ENCODE measurements around the gene ETV3L. TPM values are rescaled to one million over a fixed set of nuclear protein-coding genes. Genes with fewer than 3 reads are reported as not detected.

Gene ETV3L
- polyA plus RNA-seq, 2 donors: not detected

GRCh38 chr1:157089789-157090188, 9.8 kb downstream of the ETV3L start:
- Histone ChIP-seq H3K4me3 (ENCODE audit: low read depth in 1 of 2, low read length in 2 of 2) (no peak overlapping the region), H3K9me3 (ENCODE audit: control insufficient read depth in 2 of 2, insufficient read depth in 1 of 2, low read depth in 1 of 2, low read length in 1 of 2) (no peaks in the 10 kb centered on the region), H3K4me1 (ENCODE audit: control insufficient read depth in 2 of 2, insufficient read depth in 2 of 2, low read length in 1 of 2) (no peaks in the 10 kb centered on the region), H3K27ac (ENCODE audit: low read depth in 2 of 2, low read length in 1 of 2) (no peak overlapping the region), H3K36me3 (ENCODE audit: control insufficient read depth in 2 of 2, insufficient read depth in 2 of 2, low read length in 1 of 2) (no peaks in the 10 kb centered on the region), H3K27me3 (ENCODE audit: control insufficient read depth in 1 of 2, insufficient read depth in 2 of 2, low read length in 2 of 2) (no peaks in the 10 kb centered on the region)
- WGBS, 2 donors: 86 to 89% methylated on average over 9 of the region's 9 CpGs

- Histone ChIP-seq H3K4me3 (ENCODE audit: low read depth in 1 of 2, low read length in 2 of 2) (no peak overlapping the region), H3K36me3 (ENCODE audit: control insufficient read depth in 2 of 2, insufficient read depth in 2 of 2, low read length in 1 of 2) (no peaks in the 10 kb centered on the region), H3K27ac (ENCODE audit: low read depth in 2 of 2, low read length in 1 of 2) (no peak overlapping the region), H3K27me3 (ENCODE audit: control insufficient read depth in 1 of 2, insufficient read depth in 2 of 2, low read length in 2 of 2) (no peaks in the 10 kb centered on the region), H3K9me3 (ENCODE audit: control insufficient read depth in 2 of 2, insufficient read depth in 1 of 2, low read depth in 1 of 2, low read length in 1 of 2) (no peaks in the 10 kb centered on the region), H3K4me1 (ENCODE audit: control insufficient read depth in 2 of 2, insufficient read depth in 2 of 2, low read length in 1 of 2) (no peaks in the 10 kb centered on the region)
Observed at GRCh38 chr1:157088607-157089006, 11.0 kb downstream of the ETV3L start.

GRCh38 chr1:157087030-157087429, 12.6 kb downstream of the ETV3L start:
- no peaks in the 10 kb centered on the region for H3K27me3 ChIP-seq (ENCODE audit: control insufficient read depth in 1 of 2, insufficient read depth in 2 of 2, low read length in 2 of 2)
- 76 to 85% methylated on average over 5 of the region's 5 CpGs for WGBS, 2 donors
- H3K9me3 ChIP-seq (ENCODE audit: control insufficient read depth in 2 of 2, insufficient read depth in 1 of 2, low read depth in 1 of 2, low read length in 1 of 2): no peaks in the 10 kb centered on the region
- H3K36me3 ChIP-seq (ENCODE audit: control insufficient read depth in 2 of 2, insufficient read depth in 2 of 2, low read length in 1 of 2): no peaks in the 10 kb centered on the region
- H3K27ac ChIP-seq (ENCODE audit: low read depth in 2 of 2, low read length in 1 of 2): no peak overlapping the region
- no peaks in the 10 kb centered on the region for H3K4me1 ChIP-seq (ENCODE audit: control insufficient read depth in 2 of 2, insufficient read depth in 2 of 2, low read length in 1 of 2)
- H3K4me3 ChIP-seq (ENCODE audit: low read depth in 1 of 2, low read length in 2 of 2): no peak overlapping the region

DNA sequence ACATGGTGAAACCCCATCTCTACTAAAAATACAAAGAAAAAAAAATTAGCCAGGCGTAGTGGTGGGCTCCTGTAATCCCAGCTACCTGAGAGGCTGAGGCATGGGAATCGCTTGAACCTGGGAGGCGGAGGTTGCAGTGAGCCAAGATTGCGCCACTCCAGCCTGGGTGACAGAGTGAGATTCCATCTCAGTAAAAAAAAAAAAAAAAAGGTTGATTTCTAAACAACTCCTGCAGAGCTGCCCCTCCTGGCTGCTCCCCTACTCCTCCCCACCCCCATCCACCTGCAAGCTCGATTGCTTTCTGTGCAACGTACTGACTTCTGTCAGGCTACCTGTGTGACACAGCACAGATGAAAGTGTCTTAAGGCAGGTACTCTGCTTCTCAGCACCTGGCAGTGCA, 13.3 kb downstream of the ETV3L start:
- Histone ChIP-seq H3K4me1 (ENCODE audit: control insufficient read depth in 2 of 2, insufficient read depth in 2 of 2, low read length in 1 of 2) (no peaks in the 10 kb centered on the region), H3K27me3 (ENCODE audit: control insufficient read depth in 1 of 2, insufficient read depth in 2 of 2, low read length in 2 of 2) (no peaks in the 10 kb centered on the region), H3K4me3 (ENCODE audit: low read depth in 1 of 2, low read length in 2 of 2) (no peak overlapping the region), H3K27ac (ENCODE audit: low read depth in 2 of 2, low read length in 1 of 2) (no peak overlapping the region), H3K36me3 (ENCODE audit: control insufficient read depth in 2 of 2, insufficient read depth in 2 of 2, low read length in 1 of 2) (no peaks in the 10 kb centered on the region), H3K9me3 (ENCODE audit: control insufficient read depth in 2 of 2, insufficient read depth in 1 of 2, low read depth in 1 of 2, low read length in 1 of 2) (no peaks in the 10 kb centered on the region)
- WGBS, 2 donors: 87% methylated on average over 6 of the region's 6 CpGs

DNA sequence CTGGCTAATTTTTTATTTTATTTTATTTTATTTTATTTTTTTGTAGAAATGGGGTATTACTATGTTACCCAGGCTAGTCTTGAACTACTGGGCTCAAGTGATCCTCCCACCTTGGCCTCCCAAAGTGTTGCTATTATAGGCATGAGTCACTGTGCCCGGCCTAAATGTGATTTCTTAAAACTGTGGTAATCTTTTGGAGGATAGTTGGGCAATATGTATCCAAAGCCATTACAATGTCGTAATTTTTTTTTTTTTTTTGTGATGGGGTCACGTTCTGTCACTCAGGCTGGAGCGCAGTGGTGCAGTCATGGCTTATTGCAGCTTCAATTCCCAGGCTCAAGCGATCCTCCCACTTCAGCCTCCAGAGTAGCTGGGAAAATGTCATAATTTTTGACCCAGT, 14.2 kb downstream of the ETV3L start:
- Histone ChIP-seq H3K4me1 (ENCODE audit: control insufficient read depth in 2 of 2, insufficient read depth in 2 of 2, low read length in 1 of 2) (no peaks in the 10 kb centered on the region), H3K27ac (ENCODE audit: low read depth in 2 of 2, low read length in 1 of 2) (no peak overlapping the region), H3K4me3 (ENCODE audit: low read depth in 1 of 2, low read length in 2 of 2) (no peak overlapping the region), H3K27me3 (ENCODE audit: control insufficient read depth in 1 of 2, insufficient read depth in 2 of 2, low read length in 2 of 2) (no peaks in the 10 kb centered on the region), H3K9me3 (ENCODE audit: control insufficient read depth in 2 of 2, insufficient read depth in 1 of 2, low read depth in 1 of 2, low read length in 1 of 2) (no peaks in the 10 kb centered on the region), H3K36me3 (ENCODE audit: control insufficient read depth in 2 of 2, insufficient read depth in 2 of 2, low read length in 1 of 2) (no peaks in the 10 kb centered on the region)
- WGBS, 2 donors: 84 to 86% methylated on average over 5 of the region's 5 CpGs

- no peak overlapping the region for H3K27ac ChIP-seq (ENCODE audit: low read depth in 2 of 2, low read length in 1 of 2)
- no peak overlapping the region for H3K4me3 ChIP-seq (ENCODE audit: low read depth in 1 of 2, low read length in 2 of 2)
- WGBS, 2 donors: 74 to 75% methylated on average over 5 of the region's 5 CpGs
- H3K36me3 ChIP-seq (ENCODE audit: control insufficient read depth in 2 of 2, insufficient read depth in 2 of 2, low read length in 1 of 2): no peaks in the 10 kb centered on the region
- H3K4me1 ChIP-seq (ENCODE audit: control insufficient read depth in 2 of 2, insufficient read depth in 2 of 2, low read length in 1 of 2): no peaks in the 10 kb centered on the region
- no peaks in the 10 kb centered on the region for H3K27me3 ChIP-seq (ENCODE audit: control insufficient read depth in 1 of 2, insufficient read depth in 2 of 2, low read length in 2 of 2)
- H3K9me3 ChIP-seq (ENCODE audit: control insufficient read depth in 2 of 2, insufficient read depth in 1 of 2, low read depth in 1 of 2, low read length in 1 of 2): no peaks in the 10 kb centered on the region
Observed at GRCh38 chr1:157084720-157085119, 14.9 kb downstream of the ETV3L start.

DNA sequence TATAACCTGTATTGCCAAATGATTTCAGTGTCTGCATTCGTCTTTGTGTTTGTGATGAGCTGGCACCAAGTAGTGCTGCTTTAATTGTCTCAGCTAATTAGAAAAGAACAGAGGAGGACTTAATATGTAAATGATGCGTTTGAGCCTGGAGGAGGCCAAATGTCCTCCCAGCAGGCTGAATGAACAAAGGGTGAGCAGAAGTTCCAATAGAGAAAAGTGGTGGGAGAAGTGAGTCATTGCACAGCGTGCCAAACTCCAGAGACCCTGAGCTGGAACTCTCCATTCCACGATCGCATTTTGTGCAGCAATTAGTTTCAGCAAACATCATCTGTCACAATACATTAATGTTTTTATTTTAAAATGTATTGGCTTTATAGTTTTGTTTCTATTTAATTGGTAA, 17.9 kb downstream of the ETV3L start:
- Histone ChIP-seq H3K9me3 (ENCODE audit: control insufficient read depth in 2 of 2, insufficient read depth in 1 of 2, low read depth in 1 of 2, low read length in 1 of 2) (no peaks in the 10 kb centered on the region), H3K4me3 (ENCODE audit: low read depth in 1 of 2, low read length in 2 of 2) (no peak overlapping the region), H3K4me1 (ENCODE audit: control insufficient read depth in 2 of 2, insufficient read depth in 2 of 2, low read length in 1 of 2) (no peaks in the 10 kb centered on the region), H3K27me3 (ENCODE audit: control insufficient read depth in 1 of 2, insufficient read depth in 2 of 2, low read length in 2 of 2) (no peaks in the 10 kb centered on the region), H3K36me3 (ENCODE audit: control insufficient read depth in 2 of 2, insufficient read depth in 2 of 2, low read length in 1 of 2) (no peaks in the 10 kb centered on the region), H3K27ac (ENCODE audit: low read depth in 2 of 2, low read length in 1 of 2) (no peak overlapping the region)
- WGBS, 2 donors: 63 to 85% methylated on average over 5 of the region's 5 CpGs

DNA sequence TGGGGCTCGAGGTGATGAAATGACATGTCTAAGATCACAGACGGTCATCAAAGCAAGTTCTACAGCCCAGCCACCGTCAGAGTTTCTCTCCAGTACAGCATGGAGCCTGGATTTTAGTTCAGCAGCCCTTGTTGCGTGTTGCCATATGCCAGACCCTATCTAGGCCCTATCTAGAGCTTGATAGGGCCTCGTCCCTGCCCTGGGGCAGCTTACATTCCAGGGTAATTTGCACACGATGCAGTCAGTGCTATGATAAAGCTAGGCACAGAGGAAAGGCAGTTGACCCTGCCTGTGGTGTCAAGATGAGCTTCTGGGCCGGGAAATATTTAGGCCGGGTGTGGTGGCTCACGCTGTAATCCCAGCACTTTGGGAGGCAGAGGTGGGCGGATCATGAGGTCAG, 18.9 kb downstream of the ETV3L start:
- H3K27ac ChIP-seq (ENCODE audit: low read depth in 2 of 2, low read length in 1 of 2): no peak overlapping the region
- no peak overlapping the region for H3K4me3 ChIP-seq (ENCODE audit: low read depth in 1 of 2, low read length in 2 of 2)
- H3K9me3 ChIP-seq (ENCODE audit: control insufficient read depth in 2 of 2, insufficient read depth in 1 of 2, low read depth in 1 of 2, low read length in 1 of 2): no peaks in the 10 kb centered on the region
- no peaks in the 10 kb centered on the region for H3K36me3 ChIP-seq (ENCODE audit: control insufficient read depth in 2 of 2, insufficient read depth in 2 of 2, low read length in 1 of 2)
- H3K27me3 ChIP-seq (ENCODE audit: control insufficient read depth in 1 of 2, insufficient read depth in 2 of 2, low read length in 2 of 2): no peaks in the 10 kb centered on the region
- H3K4me1 ChIP-seq (ENCODE audit: control insufficient read depth in 2 of 2, insufficient read depth in 2 of 2, low read length in 1 of 2): no peaks in the 10 kb centered on the region
- 85 to 86% methylated on average over 10 of the region's 10 CpGs for WGBS, 2 donors

- Histone ChIP-seq H3K27ac (ENCODE audit: low read depth in 2 of 2, low read length in 1 of 2) (no peak overlapping the region), H3K4me3 (ENCODE audit: low read depth in 1 of 2, low read length in 2 of 2) (no peak overlapping the region), H3K36me3 (ENCODE audit: control insufficient read depth in 2 of 2, insufficient read depth in 2 of 2, low read length in 1 of 2) (no peaks in the 10 kb centered on the region), H3K9me3 (ENCODE audit: control insufficient read depth in 2 of 2, insufficient read depth in 1 of 2, low read depth in 1 of 2, low read length in 1 of 2) (no peaks in the 10 kb centered on the region), H3K4me1 (ENCODE audit: control insufficient read depth in 2 of 2, insufficient read depth in 2 of 2, low read length in 1 of 2) (peaks cover 0 to 2% of the 10 kb centered on the region in 2 donors), H3K27me3 (ENCODE audit: control insufficient read depth in 1 of 2, insufficient read depth in 2 of 2, low read length in 2 of 2) (no peaks in the 10 kb centered on the region)
- WGBS, 2 donors: 96 to 98% methylated on average over 1 of the region's 1 CpG
Observed at GRCh38 chr1:157077394-157077793, 22.2 kb downstream of the ETV3L start.

- no peaks in the 10 kb centered on the region for H3K9me3 ChIP-seq (ENCODE audit: control insufficient read depth in 2 of 2, insufficient read depth in 1 of 2, low read depth in 1 of 2, low read length in 1 of 2)
- no peaks in the 10 kb centered on the region for H3K27me3 ChIP-seq (ENCODE audit: control insufficient read depth in 1 of 2, insufficient read depth in 2 of 2, low read length in 2 of 2)
- no peaks in the 10 kb centered on the region for H3K36me3 ChIP-seq (ENCODE audit: control insufficient read depth in 2 of 2, insufficient read depth in 2 of 2, low read length in 1 of 2)
- WGBS, 2 donors: 26 to 29% methylated on average over 34 to 35 of the region's 35 CpGs
- H3K27ac ChIP-seq (ENCODE audit: low read depth in 2 of 2, low read length in 1 of 2): no peak overlapping the region
- H3K4me3 ChIP-seq (ENCODE audit: low read depth in 1 of 2, low read length in 2 of 2): peak overlapping the region in 1 of 2 donors; percentile 8
- H3K4me1 ChIP-seq (ENCODE audit: control insufficient read depth in 2 of 2, insufficient read depth in 2 of 2, low read length in 1 of 2): peaks cover 0 to 2% of the 10 kb centered on the region in 2 donors
Observed at GRCh38 chr1:157073944-157074685, 25.5 kb downstream of the ETV3L start.

Data from esophagus (tissue), 2 donors.